Measurements from ENCODE around the gene PDE3A.

DNA sequence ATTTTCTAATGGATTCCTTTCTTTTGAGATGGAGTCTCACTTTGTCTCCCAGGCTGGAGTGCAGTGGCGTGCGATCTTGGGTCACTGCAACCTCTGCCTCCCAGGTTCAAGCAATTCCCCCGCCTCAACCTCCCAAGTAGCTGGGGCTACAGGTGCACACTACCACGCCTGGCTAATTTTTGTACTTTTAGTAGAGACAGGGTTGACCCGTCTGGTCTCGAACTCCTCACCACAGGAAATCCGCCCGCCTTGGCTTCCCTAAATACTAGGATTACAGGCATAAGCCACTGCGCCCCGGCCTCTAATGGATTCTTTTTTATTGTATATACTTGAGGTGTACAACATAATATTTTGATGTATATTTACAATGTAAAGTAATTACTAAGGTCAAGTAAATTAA lies 186.7 kb downstream of the PDE3A start:
- TF ChIP-seq, protein P1, sequence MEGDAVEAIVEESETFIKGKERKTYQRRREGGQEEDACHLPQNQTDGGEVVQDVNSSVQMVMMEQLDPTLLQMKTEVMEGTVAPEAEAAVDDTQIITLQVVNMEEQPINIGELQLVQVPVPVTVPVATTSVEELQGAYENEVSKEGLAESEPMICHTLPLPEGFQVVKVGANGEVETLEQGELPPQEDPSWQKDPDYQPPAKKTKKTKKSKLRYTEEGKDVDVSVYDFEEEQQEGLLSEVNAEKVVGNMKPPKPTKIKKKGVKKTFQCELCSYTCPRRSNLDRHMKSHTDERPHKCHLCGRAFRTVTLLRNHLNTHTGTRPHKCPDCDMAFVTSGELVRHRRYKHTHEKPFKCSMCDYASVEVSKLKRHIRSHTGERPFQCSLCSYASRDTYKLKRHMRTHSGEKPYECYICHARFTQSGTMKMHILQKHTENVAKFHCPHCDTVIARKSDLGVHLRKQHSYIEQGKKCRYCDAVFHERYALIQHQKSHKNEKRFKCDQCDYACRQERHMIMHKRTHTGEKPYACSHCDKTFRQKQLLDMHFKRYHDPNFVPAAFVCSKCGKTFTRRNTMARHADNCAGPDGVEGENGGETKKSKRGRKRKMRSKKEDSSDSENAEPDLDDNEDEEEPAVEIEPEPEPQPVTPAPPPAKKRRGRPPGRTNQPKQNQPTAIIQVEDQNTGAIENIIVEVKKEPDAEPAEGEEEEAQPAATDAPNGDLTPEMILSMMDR (IDR thresholded peaks at IDR 0.05; ENCODE audit: low read length): no peak
- TF ChIP-seq EZH2phosphoT487 (IDR thresholded peaks at IDR 0.05; ENCODE audit: low read length) (no peak), EZH2 (optimal IDR thresholded peaks at IDR 0.05; ENCODE audit: low read depth, low read length) (no peak)
